ENCODE results near the gene TOGARAM1.
A peak's percentile ranks its signal among the peaks of the same experiment; 100 is the strongest.

TOGARAM1 gene

GRCh38 chr14:44961554-44962333, at the start of gene TOGARAM1, which contains the start of gene KLHL28:
TOGARAM1 (plus strand) TSS chr14:44962190; CDS start chr14:44962422, 232 bp downstream.
KLHL28 (minus strand) TSS chr14:44961947; CDS start chr14:44945928, 16,019 bp downstream.
- peak; percentile 100 for DNase-seq (ENCODE audit: low read depth, low spot score)

GRCh38 chr14:44914849-44915248, 47.1 kb upstream of the TOGARAM1 start:
- peak; percentile 15 for DNase-seq (ENCODE audit: low read depth, low spot score)

GRCh38 chr14:44928793-44929192, 33.2 kb upstream of the TOGARAM1 start:
- DNase-seq (ENCODE audit: low read depth, low spot score), result no peak

- DNase-seq (ENCODE audit: low read depth, low spot score), result no peak
These were observed 26.8 kb upstream of the TOGARAM1 start for GRCh38 chr14:44935155-44935554.

GRCh38 chr14:44937547-44937946, 24.4 kb upstream of the TOGARAM1 start:
- no peak for DNase-seq (ENCODE audit: low read depth, low spot score)

GRCh38 chr14:44940211-44940610, 21.8 kb upstream of the TOGARAM1 start:
- no peak for DNase-seq (ENCODE audit: low read depth, low spot score)

GRCh38 chr14:44940944-44941343, 21.0 kb upstream of the TOGARAM1 start:
- no peak for DNase-seq (ENCODE audit: low read depth, low spot score)

GRCh38 chr14:44941591-44941990, 20.4 kb upstream of the TOGARAM1 start:
- no peak for DNase-seq (ENCODE audit: low read depth, low spot score)

- no peak for DNase-seq (ENCODE audit: low read depth, low spot score)
These were observed 19.6 kb upstream of the TOGARAM1 start for GRCh38 chr14:44942436-44942835.

GRCh38 chr14:44944107-44944506, 17.9 kb upstream of the TOGARAM1 start:
- no peak for DNase-seq (ENCODE audit: low read depth, low spot score)

- DNase-seq (ENCODE audit: low read depth, low spot score), result peak; percentile 56
These were observed 16.7 kb upstream of the TOGARAM1 start for GRCh38 chr14:44945264-44945663.

GRCh38 chr14:44951051-44951450, 10.9 kb upstream of the TOGARAM1 start:
- no peak for DNase-seq (ENCODE audit: low read depth, low spot score)

- no peak for DNase-seq (ENCODE audit: low read depth, low spot score)
These were observed 9.4 kb upstream of the TOGARAM1 start for GRCh38 chr14:44952391-44953110.

- no peak for DNase-seq (ENCODE audit: low read depth, low spot score)
These were observed 7.2 kb upstream of the TOGARAM1 start for GRCh38 chr14:44954750-44955149.

GRCh38 chr14:44955528-44955927, 6.5 kb upstream of the TOGARAM1 start:
- DNase-seq (ENCODE audit: low read depth, low spot score), result no peak

- no peak for DNase-seq (ENCODE audit: low read depth, low spot score)
These were observed 5.1 kb upstream of the TOGARAM1 start for GRCh38 chr14:44956866-44957265.

- no peak for DNase-seq (ENCODE audit: low read depth, low spot score)
These were observed 2.5 kb upstream of the TOGARAM1 start for GRCh38 chr14:44959538-44959937.

- DNase-seq (ENCODE audit: low read depth, low spot score), result no peak
These were observed 1.8 kb upstream of the TOGARAM1 start for GRCh38 chr14:44960146-44960545.

- no peak for DNase-seq (ENCODE audit: low read depth, low spot score)
These were observed 1.3 kb upstream of the TOGARAM1 start for GRCh38 chr14:44960646-44961045.

GRCh38 chr14:44961151-44961553, 838 bp upstream of the TOGARAM1 start:
- peak; percentile 66 for DNase-seq (ENCODE audit: low read depth, low spot score)

GRCh38 chr14:44962334-44963043, 499 bp downstream of the TOGARAM1 start:
- DNase-seq (ENCODE audit: low read depth, low spot score), result peak; percentile 72

GRCh38 chr14:44963044-44963528, 1.1 kb downstream of the TOGARAM1 start:
- no peak for DNase-seq (ENCODE audit: low read depth, low spot score)
